ENCODE measurements around the gene OR10A6.

Gene OR10A6

GRCh38 chr11:7909585-7910285 lies 21.3 kb downstream of the OR10A6 start:
- no peak for DNase-seq

GRCh38 chr11:7907121-7907520 lies 23.9 kb downstream of the OR10A6 start:
- DNase-seq: no peak

- no peak for DNase-seq
These were observed 24.6 kb downstream of the OR10A6 start for GRCh38 chr11:7906481-7906880.

- DNase-seq: no peak
These were observed 25.1 kb downstream of the OR10A6 start for GRCh38 chr11:7905961-7906429.

- DNase-seq: no peak
These were observed 25.5 kb downstream of the OR10A6 start for GRCh38 chr11:7905549-7905948.

- DNase-seq: no peak
These were observed 26.2 kb downstream of the OR10A6 start for GRCh38 chr11:7904917-7905316.

- DNase-seq: no peak
These were observed 27.1 kb downstream of the OR10A6 start for GRCh38 chr11:7903940-7904339.

- no peak for DNase-seq
These were observed 29.7 kb downstream of the OR10A6 start for GRCh38 chr11:7901319-7901854.

GRCh38 chr11:7900686-7901085 lies 30.4 kb downstream of the OR10A6 start:
- DNase-seq: no peak

- no peak for DNase-seq
These were observed 31.6 kb downstream of the OR10A6 start for GRCh38 chr11:7899418-7899817.

GRCh38 chr11:7898666-7899283 lies 32.3 kb downstream of the OR10A6 start:
- no peak for DNase-seq

- DNase-seq: no peak
These were observed 34.9 kb downstream of the OR10A6 start for GRCh38 chr11:7896009-7896785.

- DNase-seq: no peak
These were observed 36.8 kb downstream of the OR10A6 start for GRCh38 chr11:7894251-7894650.

GRCh38 chr11:7893796-7894195 lies 37.3 kb downstream of the OR10A6 start:
- DNase-seq: no peak

- no peak for DNase-seq
These were observed 38.2 kb downstream of the OR10A6 start for GRCh38 chr11:7892840-7893254.

GRCh38 chr11:7892059-7892699 lies 38.9 kb downstream of the OR10A6 start:
- DNase-seq: no peak

GRCh38 chr11:7890417-7891172 lies 40.5 kb downstream of the OR10A6 start:
- DNase-seq: no peak

GRCh38 chr11:7889985-7890384 lies 41.1 kb downstream of the OR10A6 start:
- no peak for DNase-seq

- DNase-seq: no peak
These were observed 48.2 kb downstream of the OR10A6 start for GRCh38 chr11:7882860-7883259.
